Stimulated activated CD4-positive, alpha-beta T cell treated with anti-CD3 and anti-CD28 coated beads, TNF-alpha, amount 100 ng/mL, for 1 hour (primary cell): ENCODE measurements around the gene EFL1.

Experiments used
- DNase-seq, 3 donors: peaks; one replicate each; pipeline ENCODE4 v3.0.0-alpha.2; 2020; ENCODE audit warnings: low read depth in 3 of 3, low spot score in 1 of 3

The EFL1 gene

GRCh38 chr15:82128401-82129148 is 134.0 kb downstream of the EFL1 start:
- DNase-seq, result no peak

- DNase-seq, result no peak
Observed at GRCh38 chr15:82127581-82127980, 135.0 kb downstream of the EFL1 start.

DNA sequence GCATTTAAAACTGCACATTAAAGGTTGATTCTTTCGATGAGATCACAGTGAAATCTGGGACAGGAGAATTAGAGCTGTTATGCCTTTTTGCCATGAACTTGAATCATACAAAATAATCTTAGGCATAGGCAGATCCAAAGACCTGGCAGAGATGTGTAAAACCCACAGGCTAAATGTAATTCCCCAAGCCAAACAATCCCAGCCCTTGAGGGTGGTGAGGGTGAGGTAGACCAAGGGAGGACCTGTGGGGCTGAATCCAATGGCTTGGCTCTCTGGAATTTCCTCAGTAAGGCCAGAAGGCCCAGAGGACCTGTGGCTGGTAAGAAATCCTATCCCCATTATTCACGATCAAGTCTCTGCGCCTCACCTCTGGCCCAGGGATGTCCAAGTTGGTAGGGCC is 136.2 kb downstream of the EFL1 start:
- no peak for DNase-seq

- no peak for DNase-seq
Observed at GRCh38 chr15:82124331-82125263, 137.9 kb downstream of the EFL1 start.

DNA sequence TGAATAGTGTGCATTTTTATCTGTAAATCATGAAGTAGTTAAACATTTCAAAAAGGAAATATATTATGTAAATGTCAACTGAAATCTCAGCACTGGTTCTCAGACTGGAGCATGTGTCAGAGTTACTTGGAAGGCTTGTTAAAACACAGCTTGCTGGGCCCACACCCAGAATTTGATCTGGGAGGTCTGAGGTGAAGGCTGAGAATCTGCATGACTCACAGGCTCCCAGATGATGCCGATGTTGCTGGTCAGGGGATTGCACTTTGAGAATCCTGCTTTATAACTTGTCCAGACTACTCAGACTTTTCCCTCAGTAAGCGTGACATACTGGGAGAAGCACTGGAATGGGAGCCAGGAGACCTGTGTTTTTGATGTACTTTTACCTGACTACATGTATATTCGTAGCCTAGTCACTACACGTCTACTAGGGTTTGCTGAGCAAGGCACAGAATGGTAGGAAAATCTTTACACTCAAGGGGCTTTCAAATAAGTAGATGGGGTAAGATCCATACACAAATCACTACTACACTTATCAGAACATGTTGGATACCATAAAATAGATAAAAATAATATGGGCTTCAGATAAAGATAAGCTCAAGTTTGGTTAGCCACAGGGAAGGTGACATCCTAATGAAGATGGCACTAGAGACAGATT is 139.7 kb downstream of the EFL1 start:
- DNase-seq, result no peak

DNA sequence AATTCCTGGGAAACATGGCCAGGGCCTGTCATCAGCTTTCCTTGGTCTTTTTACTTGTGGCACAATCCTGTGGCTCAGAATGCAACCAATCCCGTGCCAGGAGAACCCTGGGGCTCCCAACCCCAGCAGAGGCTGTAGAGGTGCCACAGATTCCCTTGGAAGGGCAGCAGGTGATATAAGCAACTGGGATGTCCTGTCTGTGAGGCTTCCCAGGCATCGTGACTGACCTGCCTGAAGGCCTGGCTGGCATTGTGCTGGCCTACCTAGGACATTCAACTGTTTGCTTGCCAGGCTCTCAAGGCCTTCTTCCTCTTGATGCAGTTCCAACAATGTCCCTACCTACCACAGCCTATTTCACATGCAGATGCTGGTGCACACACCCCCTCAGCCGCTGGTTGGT is 144.5 kb downstream of the EFL1 start:
- no peak for DNase-seq

GRCh38 chr15:82117296-82117695 is 145.2 kb downstream of the EFL1 start:
- no peak for DNase-seq

DNA sequence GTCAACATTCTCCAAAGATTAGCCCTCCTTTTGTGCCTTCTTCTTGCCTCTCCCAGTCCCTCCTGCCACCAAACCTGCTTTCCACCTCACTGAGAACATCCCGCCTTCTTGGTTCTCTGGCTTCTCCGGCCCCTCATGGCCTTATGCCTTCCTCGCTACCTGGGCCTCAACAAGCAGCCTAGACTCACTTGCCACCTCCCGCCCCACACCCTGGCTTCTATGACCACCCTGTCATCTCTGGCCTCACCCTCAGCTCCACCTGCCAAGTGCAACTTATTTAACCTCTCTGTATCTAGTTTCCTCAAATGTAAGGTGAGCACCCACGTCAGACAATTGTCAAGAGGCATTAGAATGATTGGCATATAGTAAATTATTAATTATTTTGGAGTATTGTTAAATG is 147.9 kb downstream of the EFL1 start:
- DNase-seq, result no peak

DNA sequence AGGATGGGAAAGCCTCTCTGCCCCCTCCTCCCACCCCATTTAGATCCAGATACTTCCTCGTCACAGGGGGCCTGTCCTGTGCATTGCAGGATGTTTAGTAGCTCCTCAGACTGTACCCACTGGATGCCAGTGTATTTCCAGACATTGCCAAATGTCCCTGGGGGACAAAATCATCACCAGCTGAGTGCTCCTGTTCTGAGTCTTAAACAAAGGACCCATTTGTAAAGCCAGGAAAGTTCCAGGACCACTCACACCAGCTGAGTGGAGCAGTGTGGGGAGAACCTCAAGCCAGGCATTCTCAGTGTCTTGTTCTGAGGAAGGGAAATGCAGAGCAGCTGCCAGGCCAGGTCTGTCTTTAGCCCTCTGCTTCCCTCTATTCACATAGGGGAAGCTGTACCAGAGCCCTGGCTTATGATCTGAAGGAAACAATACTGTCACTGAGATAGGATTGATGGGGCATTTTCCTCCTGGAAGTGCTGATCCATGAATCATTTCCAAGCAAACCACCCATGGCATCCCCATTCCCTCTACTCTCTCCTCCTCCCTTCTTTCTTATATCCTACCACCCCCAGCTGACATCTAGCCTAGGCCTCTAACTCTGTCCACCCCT is 149.3 kb downstream of the EFL1 start:
- DNase-seq, result no peak

GRCh38 chr15:82111918-82112317 is 150.6 kb downstream of the EFL1 start:
- DNase-seq, result no peak

- DNase-seq, result no peak
Observed at GRCh38 chr15:82110144-82110543, 152.4 kb downstream of the EFL1 start.

DNA sequence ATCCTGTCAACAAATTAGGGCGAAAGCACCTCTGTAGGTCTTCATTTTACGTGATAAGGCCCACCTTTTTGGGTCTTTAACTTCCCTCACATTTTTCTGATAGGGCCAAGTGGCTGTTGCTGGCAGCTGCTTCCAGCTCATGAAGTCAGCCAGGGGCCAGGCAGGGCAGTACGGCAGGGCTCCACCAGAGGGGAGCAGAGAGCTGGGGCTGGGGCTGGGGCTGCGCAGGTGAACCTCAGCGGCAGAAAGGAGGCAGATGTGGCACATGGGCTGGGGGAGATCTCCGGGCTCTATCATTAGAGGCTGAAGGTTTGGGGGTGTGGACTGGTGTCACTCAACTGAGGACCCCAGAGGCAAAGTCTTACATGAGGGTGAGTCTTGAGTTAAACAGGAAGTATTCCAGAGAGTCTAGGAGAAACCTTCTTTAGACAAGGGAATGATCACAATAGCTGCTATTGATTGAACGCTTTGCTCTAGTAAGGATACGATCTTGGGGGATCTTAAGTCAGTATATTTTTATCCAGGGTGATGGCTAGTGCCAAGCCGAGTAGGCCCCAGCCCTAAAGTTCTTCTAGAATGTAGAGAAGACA is 153.9 kb downstream of the EFL1 start:
- DNase-seq, result peak; percentile 6 to 60 (median 29)

GRCh38 chr15:82106679-82107078 is 155.9 kb downstream of the EFL1 start:
- DNase-seq, result no peak

- no peak for DNase-seq
Observed at GRCh38 chr15:82105451-82106215, 156.9 kb downstream of the EFL1 start.

GRCh38 chr15:82103468-82103867 is 159.1 kb downstream of the EFL1 start:
- DNase-seq, result no peak

DNA sequence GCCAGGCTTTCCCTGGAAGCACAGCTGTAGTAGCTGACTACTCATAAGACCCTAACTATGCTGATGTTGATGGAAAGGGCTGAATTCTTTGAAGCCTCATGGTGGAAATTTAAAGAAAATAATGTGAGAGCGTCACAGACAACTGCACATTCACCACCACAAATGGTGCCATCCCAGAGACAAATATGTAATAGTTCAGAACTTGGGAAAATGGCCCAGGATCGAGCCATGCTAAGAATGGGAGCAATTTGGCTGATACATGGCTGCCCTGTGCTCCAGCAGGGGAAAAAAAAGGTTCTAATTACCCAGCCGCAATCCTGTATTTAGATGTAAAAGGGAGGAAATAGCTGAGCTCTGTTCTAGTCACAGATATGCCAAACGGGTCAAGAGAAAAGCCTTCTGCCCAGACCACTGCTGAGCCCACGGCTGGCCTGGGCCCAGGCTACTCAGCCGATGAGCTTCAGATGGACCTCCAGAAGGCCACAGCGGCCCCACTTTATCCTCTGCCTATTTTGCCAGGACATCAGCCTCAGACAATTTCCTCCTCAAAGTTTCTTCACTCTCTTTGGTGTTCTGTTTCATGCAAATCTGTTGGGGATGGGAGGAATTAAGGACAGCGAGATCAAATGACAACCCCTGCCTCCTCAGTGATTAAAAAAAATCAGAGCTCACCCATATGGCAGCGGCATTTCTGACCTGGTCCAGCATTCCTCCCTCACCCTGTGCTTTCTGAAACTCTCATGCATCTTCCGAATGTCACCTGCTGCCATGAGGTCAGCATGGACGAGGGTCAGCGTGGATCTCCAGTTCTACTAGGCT is 162.2 kb downstream of the EFL1 start:
- DNase-seq, result no peak

DNA sequence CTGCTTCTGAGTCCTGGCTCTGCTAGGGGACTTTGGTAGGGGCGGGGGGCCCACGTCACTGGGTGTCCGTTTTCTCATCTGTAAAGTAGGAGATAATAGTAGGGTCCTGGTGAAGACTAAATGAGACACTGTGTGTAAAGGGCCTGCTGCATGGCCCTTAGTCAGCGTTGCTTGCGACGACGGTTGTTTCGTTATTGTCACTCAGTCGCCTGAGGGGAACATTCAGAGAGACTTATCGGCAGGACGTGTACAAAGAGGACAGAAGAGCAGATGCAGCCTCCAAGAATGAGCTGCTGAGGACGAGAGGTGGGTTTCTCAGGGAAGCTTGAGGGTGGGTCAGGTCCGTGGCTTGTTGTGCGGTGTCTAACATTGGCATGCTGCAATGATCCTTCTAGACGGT is 163.9 kb downstream of the EFL1 start:
- DNase-seq, result no peak

DNA sequence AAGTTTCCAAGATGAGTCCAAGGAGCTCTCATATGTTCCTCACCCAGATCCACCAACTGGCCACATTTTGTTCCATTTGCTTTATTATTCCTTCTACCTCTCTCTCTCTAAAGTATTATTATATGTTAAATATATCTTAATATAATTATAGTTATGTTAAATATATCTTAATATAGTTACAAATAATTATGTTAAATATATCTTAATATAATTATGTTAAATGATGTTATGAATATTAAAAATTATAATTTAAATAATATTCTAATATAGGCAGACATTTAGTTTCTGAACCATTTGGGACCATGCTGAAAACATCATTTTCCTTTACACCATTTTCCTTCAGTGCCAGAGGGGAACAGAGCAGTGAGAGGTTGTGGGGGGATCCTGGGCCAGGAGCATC is 166.7 kb downstream of the EFL1 start:
- DNase-seq, result no peak

- DNase-seq, result no peak
Observed at GRCh38 chr15:82093774-82094211, 168.7 kb downstream of the EFL1 start.
